ENCODE results near the gene LCE6A.
A peak's percentile ranks its signal among the peaks of the same experiment; 100 is the strongest.

Gene LCE6A

GRCh38 chr1:152842556-152842955, at the start of gene LCE6A:
LCE6A (plus strand) TSS chr1:152842856; CDS start chr1:152843521, 665 bp downstream.
- H3K27ac ChIP-seq, result no peak within 1 kb of the TSS
- no peak within 1 kb of the TSS for H3K4me3 ChIP-seq

DNA sequence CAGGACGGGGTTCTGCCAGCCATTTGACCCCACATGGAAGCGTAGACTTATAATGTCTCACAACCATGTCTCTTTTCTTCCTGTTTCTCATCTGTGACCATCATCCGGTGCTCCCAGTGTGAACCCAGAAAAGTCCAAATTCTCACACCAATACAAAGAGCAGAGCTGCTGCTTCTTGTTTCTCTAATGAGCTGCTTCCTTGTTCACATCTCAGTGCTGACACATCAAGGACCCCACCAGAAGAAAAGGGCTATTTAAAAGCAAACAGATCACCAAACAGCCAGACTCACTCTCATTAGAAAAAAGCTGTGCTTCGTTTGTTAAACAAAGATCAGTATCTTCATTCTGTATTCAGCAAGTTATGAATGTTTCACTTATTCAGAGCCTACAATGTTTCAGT, 47.0 kb upstream of the LCE6A start:
- no peak overlapping the region for H3K4me3 ChIP-seq
- H3K27ac ChIP-seq, result no peak overlapping the region

- Histone ChIP-seq H3K4me3 (no peak within 1 kb of the TSS), H3K27ac (no peak within 1 kb of the TSS)
These were observed 46.2 kb upstream of the LCE6A start, which contains the start of gene LCE1D for GRCh38 chr1:152796421-152796820. LCE1D (plus strand) TSS chr1:152796721; CDS start chr1:152797795, 1,074 bp downstream.

- Histone ChIP-seq H3K4me3 (no peak overlapping the region), H3K27ac (no peak overlapping the region)
These were observed 41.3 kb upstream of the LCE6A start for GRCh38 chr1:152801333-152801732.

DNA sequence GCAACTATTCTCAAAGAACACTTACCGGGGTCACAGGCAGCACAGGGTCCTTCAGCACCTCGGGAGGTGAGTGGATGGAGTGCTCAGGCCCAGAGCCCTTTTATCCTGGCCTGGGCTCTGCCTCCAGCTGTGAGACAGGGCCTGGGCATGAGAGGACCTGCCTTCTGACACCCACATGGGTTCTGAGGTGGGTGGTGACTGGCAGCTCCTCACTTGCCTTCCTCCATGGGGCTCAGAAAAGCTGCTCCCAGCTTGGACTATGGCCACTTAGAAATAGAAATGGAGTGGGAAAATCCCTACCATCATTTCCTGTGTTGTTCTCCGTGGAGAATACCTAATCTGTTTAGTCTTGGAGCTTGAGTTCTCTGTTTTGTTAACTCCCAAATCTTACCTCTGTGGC, 36.1 kb upstream of the LCE6A start, which contains the start of gene LCE1C:
Gene LCE1C (minus strand): TSS at position 76 of the 400 bp plus-strand sequence. CDS start 1,173 bp downstream, outside the sequence.
- Histone ChIP-seq H3K4me3 (no peak within 1 kb of the TSS), H3K27ac (peak within 1 kb of the TSS in 4 of 21 experiments; percentile 11 to 70 (median 52))

- Histone ChIP-seq H3K4me3 (no peak overlapping the region), H3K27ac (no peak overlapping the region)
These were observed 31.6 kb upstream of the LCE6A start for GRCh38 chr1:152811050-152811449.

GRCh38 chr1:152811671-152812070, 31.0 kb upstream of the LCE6A start, which contains the start of gene LCE1B:
LCE1B (plus strand) TSS chr1:152811971; CDS start chr1:152812447, 476 bp downstream.
- no peak within 1 kb of the TSS for H3K27ac ChIP-seq
- no peak within 1 kb of the TSS for H3K4me3 ChIP-seq

DNA sequence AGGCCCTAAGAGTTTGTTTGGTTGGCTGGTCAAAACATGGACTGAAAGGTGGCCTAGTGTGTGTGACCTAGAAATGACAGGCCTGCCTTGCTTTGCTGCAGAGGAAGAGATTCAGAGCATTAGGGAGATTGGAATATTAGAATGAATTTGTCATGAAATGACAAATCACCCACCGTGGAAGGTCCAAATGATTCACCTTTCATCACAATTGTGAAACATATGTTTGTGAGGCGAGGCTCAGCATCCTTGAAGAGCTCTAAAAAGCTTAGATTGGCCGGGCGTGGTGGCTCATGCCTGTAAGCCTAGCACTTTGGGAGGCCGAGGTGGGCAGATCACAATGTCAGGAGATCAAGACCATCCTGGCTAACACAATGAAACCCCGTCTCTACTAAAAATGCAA, 25.3 kb upstream of the LCE6A start:
- H3K27ac ChIP-seq, result no peak overlapping the region

GRCh38 chr1:152823294-152823693, 19.4 kb upstream of the LCE6A start:
- Histone ChIP-seq H3K27ac (no peak overlapping the region), H3K4me3 (no peak overlapping the region)

More for the DNA sequence above, 25.3 kb upstream of the LCE6A start:
- no peak overlapping the region for H3K4me3 ChIP-seq

GRCh38 chr1:152824964-152825363, 17.7 kb upstream of the LCE6A start:
- H3K4me3 ChIP-seq, result no peak overlapping the region

GRCh38 chr1:152827173-152827572, 15.5 kb upstream of the LCE6A start, which contains the start of gene LCE1A:
LCE1A (plus strand) TSS chr1:152827473; CDS start chr1:152827473, 0 bp downstream.
- Histone ChIP-seq H3K4me3 (no peak within 1 kb of the TSS), H3K27ac (no peak within 1 kb of the TSS)

More at GRCh38 chr1:152824964-152825363, 17.7 kb upstream of the LCE6A start:
- no peak overlapping the region for H3K27ac ChIP-seq

- no peak overlapping the region for H3K4me3 ChIP-seq
These were observed 5.8 kb upstream of the LCE6A start for GRCh38 chr1:152836870-152837269.

DNA sequence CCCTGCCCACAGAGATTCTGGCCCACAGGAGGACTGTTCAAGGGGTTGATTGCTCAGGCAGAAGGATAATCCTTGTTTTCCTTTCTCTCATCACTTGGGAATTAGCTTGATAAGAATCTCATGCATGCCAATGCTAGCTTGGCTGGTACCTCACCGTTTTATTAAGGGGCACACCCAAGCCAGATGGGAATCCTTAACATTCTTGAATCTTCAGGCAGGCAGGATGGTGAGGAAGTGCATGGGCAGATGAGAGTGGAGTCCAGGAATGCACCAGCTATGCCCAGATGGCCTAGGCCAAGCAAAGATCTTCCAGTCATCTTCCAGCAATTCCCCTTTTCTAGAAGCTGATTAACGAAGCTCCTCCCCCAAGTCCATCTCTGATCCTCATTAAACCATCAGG, 13.0 kb downstream of the LCE6A start:
- Histone ChIP-seq H3K27ac (no peak overlapping the region), H3K4me3 (no peak overlapping the region)

More at GRCh38 chr1:152836870-152837269, 5.8 kb upstream of the LCE6A start:
- no peak overlapping the region for H3K27ac ChIP-seq

DNA sequence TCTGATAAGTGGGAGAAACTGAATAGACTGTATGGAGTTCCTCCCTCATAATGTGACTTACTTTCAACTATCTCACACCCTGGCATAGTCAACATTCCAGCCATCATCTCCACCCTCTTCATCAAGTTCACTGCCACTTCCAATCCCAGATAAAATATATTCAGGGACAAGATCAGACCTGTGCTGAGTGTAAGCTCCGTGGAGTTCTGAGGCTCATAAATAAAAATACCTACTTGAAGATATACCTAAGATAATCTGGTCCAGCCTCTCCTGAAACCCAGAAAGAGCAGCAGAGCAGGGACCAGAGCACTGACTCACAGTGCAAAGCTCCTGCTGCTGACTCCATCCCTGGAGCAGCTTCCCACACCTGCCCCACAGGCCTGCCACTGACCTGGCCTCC, 15.4 kb downstream of the LCE6A start:
- Histone ChIP-seq H3K27ac (no peak overlapping the region), H3K4me3 (no peak overlapping the region)

- no peak within 1 kb of the TSS for H3K4me3 ChIP-seq
- H3K27ac ChIP-seq, result no peak within 1 kb of the TSS
These were observed 17.0 kb downstream of the LCE6A start, which contains the start of gene LCE7A for GRCh38 chr1:152859696-152860095. LCE7A (plus strand) TSS chr1:152859996; CDS start chr1:152860698, 702 bp downstream.

GRCh38 chr1:152860129-152860528, 17.5 kb downstream of the LCE6A start:
- Histone ChIP-seq H3K27ac (no peak overlapping the region), H3K4me3 (no peak overlapping the region)

- Histone ChIP-seq H3K27ac (no peak overlapping the region), H3K4me3 (no peak overlapping the region)
These were observed 18.7 kb downstream of the LCE6A start for GRCh38 chr1:152861374-152861773.

GRCh38 chr1:152864443-152864842, 21.8 kb downstream of the LCE6A start:
- no peak overlapping the region for H3K4me3 ChIP-seq
- no peak overlapping the region for H3K27ac ChIP-seq

DNA sequence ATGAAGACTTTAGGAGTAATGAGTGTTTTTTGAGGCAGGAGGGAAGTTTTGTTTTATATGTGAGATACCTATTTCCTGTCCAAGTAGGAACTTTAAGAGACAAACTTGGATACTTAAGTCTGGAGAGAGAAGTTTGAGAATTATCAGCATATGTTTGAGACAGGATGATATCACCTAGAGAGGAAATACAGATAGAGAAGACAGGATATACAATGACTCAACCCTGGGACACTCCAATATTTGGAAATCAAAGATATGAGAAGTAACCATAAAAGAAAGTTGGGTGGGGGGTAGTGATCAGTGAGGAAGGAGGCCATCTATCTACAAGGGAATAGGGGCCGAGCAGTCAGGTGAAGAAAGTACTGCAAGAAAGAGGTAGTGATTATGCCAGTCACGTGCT, 23.7 kb downstream of the LCE6A start:
- Histone ChIP-seq H3K4me3 (no peak overlapping the region), H3K27ac (no peak overlapping the region)

GRCh38 chr1:152869808-152870419, 27.3 kb downstream of the LCE6A start:
- H3K27ac ChIP-seq, result no peak overlapping the region
- H3K4me3 ChIP-seq, result no peak overlapping the region

Data from skin epidermis (tissue), 12 donors.